GM12878 (cell line): ENCODE measurements around the gene SP110. TPM values are rescaled to one million over a fixed set of nuclear protein-coding genes. Genes with fewer than 3 reads are reported as not detected.

Experiments
- ATAC-seq: fragments of 200-7000 bp; cut with Tn5 transposase; 3 replicates; pipeline ENCODE4 v1.9.1; 2020; ENCODE audit warnings: mild to moderate bottlenecking, moderate library complexity
- BruUV-seq: library from RNA; stranded (reverse); fragments of 400-500 nt; replicated peaks from 2 replicates; lab custom pipeline; 2021; lab: Mats Ljungman, UMichigan
- CTCF ChIA-PET: fragments of 300-600 bp; sonication (Branson Sonifier 250); formaldehyde crosslinking; extraction: SDS; loops from one replicate; lab custom pipeline; 2021; ENCODE audit warnings: inconsistent platforms; lab: Yijun Ruan, JAX
- POLR2A ChIA-PET: fragments of 350-600 bp; formaldehyde crosslinking; extraction: SDS; loops from one replicate; lab custom pipeline; 2021; ENCODE audit warnings: inconsistent platforms; lab: Charles Lee
- RAD21 ChIA-PET: fragments of 300-600 bp; sonication (Branson Sonifier 250); formaldehyde crosslinking; loops from one replicate; lab custom pipeline; 2023; ENCODE audit warnings: antibody characterized with exemption; ENCODE audit not compliant: unreplicated experiment; lab: Charles Lee
- SMC1A ChIA-PET: fragments of 300-600 bp; sonication (Branson Sonifier 250); formaldehyde crosslinking; loops from one replicate; lab custom pipeline; 2023; ENCODE audit not compliant: unreplicated experiment, uncharacterized antibody; lab: Charles Lee
- DNase-seq: peaks from one replicate; pipeline ENCODE4 v3.0.0-alpha.2; 2011; ENCODE audit warnings: low read depth, low spot score
- FAIRE-seq: peaks from 3 replicates; lab custom pipeline; 2011; peaks lifted over from hg19 to GRCh38; lab: Jason Lieb, UNC
- H2AFZ ChIP-seq: 2 replicates; pipeline ENCODE4 v1.6.0; 2011; ENCODE audit warnings: low read depth, low read length, control low read depth; ENCODE audit not compliant: control insufficient read depth
- H3K27ac ChIP-seq: 2 replicates; pipeline ENCODE4 v1.5.1; 2011; ENCODE audit warnings: control low read depth; ENCODE audit not compliant: control insufficient read depth, insufficient read depth
- H3K27me3 ChIP-seq, 2 experiments: replicated peaks in 1 of 2; 2 replicates each; pipeline versions ENCODE4 v1.6.0 to v1.6.1; 2011; ENCODE audit warnings: low read length in 1 of 2; ENCODE audit not compliant: control insufficient read depth in 2 of 2, insufficient read depth in 2 of 2
- H3K36me3 ChIP-seq, 2 experiments: 2 replicates each; pipeline ENCODE4 v1.5.1; 2011; ENCODE audit warnings: low read length in 1 of 2; ENCODE audit not compliant: control insufficient read depth in 2 of 2, insufficient read depth in 2 of 2
- H3K4me1 ChIP-seq: 2 replicates; pipeline ENCODE4 v1.6.1; 2011; ENCODE audit warnings: mild to moderate bottlenecking, low read length, moderate library complexity, mixed read lengths; ENCODE audit not compliant: control insufficient read depth, insufficient read depth
- H3K4me2 ChIP-seq: 2 replicates; pipeline ENCODE4 v1.6.0; 2011; ENCODE audit warnings: control low read depth; ENCODE audit not compliant: control insufficient read depth, insufficient read depth
- H3K4me3 ChIP-seq: fragments of 200-600 bp; sonication (generic); 2 replicates; pipeline ENCODE4 v1.5.1; 2016
- H3K79me2 ChIP-seq: 2 replicates; pipeline ENCODE4 v1.6.0; 2011; ENCODE audit warnings: low read length; ENCODE audit not compliant: control insufficient read depth, insufficient read depth
- H3K9ac ChIP-seq: 2 replicates; pipeline ENCODE4 v1.8.0; 2011; ENCODE audit warnings: low read length, control low read depth, mixed read lengths; ENCODE audit not compliant: control insufficient read depth, insufficient read depth
- H3K9me3 ChIP-seq: replicated peaks from 3 replicates; pipeline ENCODE4 v1.5.1; 2011; ENCODE audit warnings: mild to moderate bottlenecking, low read length; ENCODE audit not compliant: control insufficient read depth, insufficient read depth
- H4K20me1 ChIP-seq: 2 replicates; pipeline ENCODE4 v1.6.0; 2011; ENCODE audit not compliant: control insufficient read depth, insufficient read depth
- ASH2L ChIP-seq: fragments of 300-600, 200-600 bp; sonication (generic); IDR thresholded peaks from 2 replicates; pipeline ENCODE4 v1.6.1; 2017; ENCODE audit warnings: low read depth, mild to moderate bottlenecking, borderline replicate concordance
- ATF7 ChIP-seq: fragments of 450-650 bp; IDR thresholded peaks from 2 replicates; pipeline ENCODE4 v1.6.1; 2016; ENCODE audit warnings: low read depth, mild to moderate bottlenecking
- BCL11A ChIP-seq: IDR thresholded peaks from 2 replicates; pipeline ENCODE4 v1.6.1; 2011; ENCODE audit warnings: low read depth, low read length
- CREB1 ChIP-seq: IDR thresholded peaks from 2 replicates; pipeline ENCODE4 v1.6.1; 2012; ENCODE audit warnings: low read depth, mild to moderate bottlenecking, inconsistent platforms
- CREM ChIP-seq: IDR thresholded peaks from 2 replicates; pipeline ENCODE4 v1.6.1; 2014; ENCODE audit warnings: antibody characterized with exemption, low read depth
- ETV6 ChIP-seq, 2 experiments: fragments of 450-650 bp in 1 of 2; IDR thresholded peaks in 1 of 2; conservative IDR thresholded peaks in 1 of 2; 2 replicates each; pipeline ENCODE4 v1.6.1; 2014; ENCODE audit warnings: antibody characterized with exemption in 1 of 2, borderline replicate concordance in 1 of 2, low read depth in 1 of 2, mild to moderate bottlenecking in 1 of 2, moderate library complexity in 1 of 2
- IRF4 ChIP-seq: IDR thresholded peaks from 2 replicates; pipeline ENCODE4 v1.6.1; 2011; ENCODE audit warnings: low read depth, low read length
- JUNB ChIP-seq: IDR thresholded peaks from 2 replicates; pipeline ENCODE4 v1.6.1; 2016; ENCODE audit warnings: antibody characterized with exemption, mild to moderate bottlenecking
- NFIC ChIP-seq: IDR thresholded peaks from 2 replicates; pipeline ENCODE4 v1.6.1; 2012; ENCODE audit warnings: low read depth, mild to moderate bottlenecking, inconsistent platforms, low read length, moderate library complexity
- POLR2AphosphoS5 ChIP-seq: IDR thresholded peaks from 2 replicates; pipeline ENCODE4 v1.6.1; 2011; ENCODE audit warnings: mild to moderate bottlenecking, low read length, inconsistent platforms
- RCOR1 ChIP-seq: conservative IDR thresholded peaks from 2 replicates; pipeline ENCODE4 v1.6.1; 2012; ENCODE audit warnings: low read depth, low read length, improper control_type of control experiment
- SMARCA5 ChIP-seq: fragments of 450-650 bp; IDR thresholded peaks from 2 replicates; pipeline ENCODE4 v1.6.1; 2017; ENCODE audit warnings: mild to moderate bottlenecking
- SUZ12 ChIP-seq: fragments of 200-600 bp; sonication (generic); IDR thresholded peaks from one replicate; pipeline ENCODE4 v1.6.1; 2018; ENCODE audit warnings: antibody characterized with exemption, mild to moderate bottlenecking; ENCODE audit not compliant: unreplicated experiment
- TBL1XR1 ChIP-seq: IDR thresholded peaks from 2 replicates; pipeline ENCODE4 v1.6.1; 2012; ENCODE audit warnings: low read depth, low read length, improper control_type of control experiment
- TCF3 ChIP-seq: IDR thresholded peaks from 2 replicates; pipeline ENCODE4 v1.6.1; 2012; ENCODE audit warnings: low read depth, mild to moderate bottlenecking, low read length, borderline replicate concordance; ENCODE audit not compliant: insufficient read depth
- ZNF217 ChIP-seq: fragments of 450-650 bp; IDR thresholded peaks from 2 replicates; pipeline ENCODE4 v1.6.1; 2017; ENCODE audit warnings: antibody characterized with exemption, mild to moderate bottlenecking
- WGBS: methylation state at CpG from one replicate; pipeline ENCODE4 v1.1.6; 2016; ENCODE audit warnings: low lambda C conversion rate; ENCODE audit not compliant: insufficient replicate concordance, insufficient coverage; ENCODE audit errors: missing lambda C conversion rate; 5-methylcytosine and 5-hydroxymethylcytosine counted together
- in situ Hi-C: fragments of 300-500 bp; cut with MboI; formaldehyde crosslinking; loops from 9 replicates; pipeline ENCODE4 v1.14.3; 2018; ENCODE audit warnings: mixed read lengths
- intact Hi-C: fragments of 100-400 bp; cut with micrococcal nuclease; formaldehyde crosslinking; loops from one replicate; pipeline ENCODE4 v1.14.2; 2022; ENCODE audit not compliant: unreplicated experiment
- polyA plus RNA-seq, 11 experiments: library from polyadenylated mRNA; depleted of rRNA in 4 of 11; unstranded in 6 of 11; stranded (reverse) in 5 of 11; fragments of >200 nt; fragmentation: Nextera tagmentation in 4 of 11; fragmentation: Illumina TruSeq in 1 of 11; extraction: Ambion mirVana in 4 of 11; extraction: Trizol in 1 of 11; gene quantifications; 1 replicate in 1 of 11; 2 replicates in 10 of 11; pipeline versions ENCODE4 v1.2.1 to v1.2.3, GENCODE V29; 2011 to 2016; ENCODE audit warnings: inconsistent platforms in 2 of 11, missing spikeins in 2 of 11, low read depth in 1 of 11
- total RNA-seq, 4 experiments: library from RNA; depleted of rRNA in 3 of 4; stranded (reverse); fragments of >200 nt in 3 of 4; fragmentation: Illumina TruSeq in 1 of 4; extraction: Trizol in 1 of 4; gene quantifications; 2 replicates each; pipeline versions ENCODE4 v1.2.1 to v1.2.3, GENCODE V29; 2013 to 2021
- TF ChIP-seq, protein P1 (sequence below): IDR thresholded peaks from 2 replicates; pipeline ENCODE4 v1.6.1; 2012; ENCODE audit warnings: low read length, inconsistent platforms
- TF ChIP-seq, protein P2 (sequence below): fragments of 450-650 bp; formaldehyde crosslinking; IDR thresholded peaks from 2 replicates; pipeline ENCODE4 v1.4.0; 2020; ENCODE audit warnings: mild to moderate bottlenecking, moderate library complexity
- TF ChIP-seq, protein P3 (sequence below): fragments of 450-650 bp; IDR thresholded peaks from 2 replicates; pipeline ENCODE4 v1.6.1; 2014; ENCODE audit warnings: mild to moderate bottlenecking

The SP110 gene
- total and polyA plus RNA-seq, 10 of the 15 experiments (the other 5 are each of a cell fraction or from before 2014, with no cell fraction given) = 81.2 to 149 (median 100) TPM

DNA sequence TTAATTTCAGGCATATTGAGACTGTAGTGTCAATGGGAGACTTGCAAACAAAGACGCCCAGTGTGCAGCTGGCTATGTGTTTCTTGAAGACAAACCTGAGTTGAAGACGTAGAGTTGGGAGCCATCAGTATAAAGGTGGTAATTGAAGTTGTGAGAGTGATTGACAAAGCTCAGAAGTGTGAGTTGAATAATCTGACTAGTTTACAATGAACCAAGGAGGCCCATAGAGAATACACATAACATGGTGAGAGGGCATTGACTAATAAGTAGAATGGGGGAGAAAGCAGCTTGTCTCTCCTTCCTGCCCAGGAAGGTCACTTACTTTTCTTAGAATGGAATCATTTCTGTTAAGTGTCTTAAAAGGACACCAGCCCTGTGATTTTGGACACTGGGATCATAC lies 14.1 kb downstream of the SP110 start:
- Histone ChIP-seq H3K9ac (no peak overlapping the region), H3K79me2 (no peaks in the 10 kb centered on the region; the same call in none of the 2 replicates), H3K27me3 (no peaks in the 10 kb centered on the region), H3K36me3 (peaks cover 7 to 54% of the 10 kb centered on the region in 2 experiments), H3K4me3 (no peak overlapping the region), H3K4me1 (peaks cover 64% of the 10 kb centered on the region), H2AFZ (no peak overlapping the region), H3K9me3 (no peaks in the 10 kb centered on the region; the same call in 2 of the 3 replicates), H4K20me1 (no peaks in the 10 kb centered on the region), H3K27ac (peak overlapping the region; percentile 56), H3K4me2 (peak overlapping the region; percentile 91)
- RAD21 ChIA-PET = interaction anchor here (0.7 to 4.2 kb wide), 7 partner anchors 13 to 461 kb away, joined by 3 to 30 read pairs (median 4); partner anchors contain the start of genes SP100, SP110 and SP140
- BruUV-seq = no TSS peak
- intact Hi-C loops (loop anchor here (2.0 to 5.0 kb wide), 3 partner anchors 29 to 395 kb away; no protein-coding TSS in a partner anchor), in situ Hi-C loops (loop anchor here (5.0 kb wide), 1 partner anchor 397 kb away; no protein-coding TSS in a partner anchor)
- POLR2A ChIA-PET = interaction anchor here (0.6 to 1.7 kb wide), 5 partner anchors 9 to 381 kb away, joined by 4 to 10 read pairs (median 7); partner anchors contain the start of gene SP110
- SMC1A ChIA-PET = interaction anchor here (0.9 to 9.6 kb wide), 9 partner anchors 13 to 404 kb away, joined by 3 to 121 read pairs (median 5); partner anchors contain the start of genes SP110, SP140 and SP140L
- WGBS = 2% methylated on average over 2 of the region's 2 CpGs
- CTCF ChIA-PET = interaction anchor here (0.8 to 6.3 kb wide), 4 partner anchors 12 to 113 kb away, joined by 3 to 36 read pairs (median 4); partner anchors contain the start of gene SP110
- ATAC-seq (peak; percentile 47), DNase-seq (no peak), FAIRE-seq (no peak)
- TF ChIP-seq RCOR1 (no peak), POLR2AphosphoS5 (no peak), ASH2L (no peak), IRF4 (peak; percentile 24; the same call in 1 of the 2 replicates), ETV6 (conservative IDR thresholded peaks at IDR 0.05 in 1 of 2, IDR thresholded peaks at IDR 0.05 in 1 of 2; ENCODE audit: borderline replicate concordance in 1 of 2, low read depth in 1 of 2) (peak in 1 of 2 experiments; percentile 68; a peak in 1 of 4 replicates), ATF7 (no peak), SMARCA5 (no peak), JUNB (peak; percentile 81), ZNF217 (no peak), NFIC (peak; percentile 37; the same call in 1 of the 2 replicates), CREB1 (no peak), TBL1XR1 (no peak), BCL11A (peak; percentile 51; the same call in 1 of the 2 replicates), CREM (peak; percentile 44; the same call in 1 of the 2 replicates), TCF3 (no peak), SUZ12 (no peak)
- TF ChIP-seq, protein P1, sequence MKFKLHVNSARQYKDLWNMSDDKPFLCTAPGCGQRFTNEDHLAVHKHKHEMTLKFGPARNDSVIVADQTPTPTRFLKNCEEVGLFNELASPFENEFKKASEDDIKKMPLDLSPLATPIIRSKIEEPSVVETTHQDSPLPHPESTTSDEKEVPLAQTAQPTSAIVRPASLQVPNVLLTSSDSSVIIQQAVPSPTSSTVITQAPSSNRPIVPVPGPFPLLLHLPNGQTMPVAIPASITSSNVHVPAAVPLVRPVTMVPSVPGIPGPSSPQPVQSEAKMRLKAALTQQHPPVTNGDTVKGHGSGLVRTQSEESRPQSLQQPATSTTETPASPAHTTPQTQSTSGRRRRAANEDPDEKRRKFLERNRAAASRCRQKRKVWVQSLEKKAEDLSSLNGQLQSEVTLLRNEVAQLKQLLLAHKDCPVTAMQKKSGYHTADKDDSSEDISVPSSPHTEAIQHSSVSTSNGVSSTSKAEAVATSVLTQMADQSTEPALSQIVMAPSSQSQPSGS = no peak
- TF ChIP-seq, protein P2, sequence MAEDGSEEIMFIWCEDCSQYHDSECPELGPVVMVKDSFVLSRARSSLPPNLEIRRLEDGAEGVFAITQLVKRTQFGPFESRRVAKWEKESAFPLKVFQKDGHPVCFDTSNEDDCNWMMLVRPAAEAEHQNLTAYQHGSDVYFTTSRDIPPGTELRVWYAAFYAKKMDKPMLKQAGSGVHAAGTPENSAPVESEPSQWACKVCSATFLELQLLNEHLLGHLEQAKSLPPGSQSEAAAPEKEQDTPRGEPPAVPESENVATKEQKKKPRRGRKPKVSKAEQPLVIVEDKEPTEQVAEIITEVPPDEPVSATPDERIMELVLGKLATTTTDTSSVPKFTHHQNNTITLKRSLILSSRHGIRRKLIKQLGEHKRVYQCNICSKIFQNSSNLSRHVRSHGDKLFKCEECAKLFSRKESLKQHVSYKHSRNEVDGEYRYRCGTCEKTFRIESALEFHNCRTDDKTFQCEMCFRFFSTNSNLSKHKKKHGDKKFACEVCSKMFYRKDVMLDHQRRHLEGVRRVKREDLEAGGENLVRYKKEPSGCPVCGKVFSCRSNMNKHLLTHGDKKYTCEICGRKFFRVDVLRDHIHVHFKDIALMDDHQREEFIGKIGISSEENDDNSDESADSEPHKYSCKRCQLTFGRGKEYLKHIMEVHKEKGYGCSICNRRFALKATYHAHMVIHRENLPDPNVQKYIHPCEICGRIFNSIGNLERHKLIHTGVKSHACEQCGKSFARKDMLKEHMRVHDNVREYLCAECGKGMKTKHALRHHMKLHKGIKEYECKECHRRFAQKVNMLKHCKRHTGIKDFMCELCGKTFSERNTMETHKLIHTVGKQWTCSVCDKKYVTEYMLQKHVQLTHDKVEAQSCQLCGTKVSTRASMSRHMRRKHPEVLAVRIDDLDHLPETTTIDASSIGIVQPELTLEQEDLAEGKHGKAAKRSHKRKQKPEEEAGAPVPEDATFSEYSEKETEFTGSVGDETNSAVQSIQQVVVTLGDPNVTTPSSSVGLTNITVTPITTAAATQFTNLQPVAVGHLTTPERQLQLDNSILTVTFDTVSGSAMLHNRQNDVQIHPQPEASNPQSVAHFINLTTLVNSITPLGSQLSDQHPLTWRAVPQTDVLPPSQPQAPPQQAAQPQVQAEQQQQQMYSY = no peak
- TF ChIP-seq, protein P3, sequence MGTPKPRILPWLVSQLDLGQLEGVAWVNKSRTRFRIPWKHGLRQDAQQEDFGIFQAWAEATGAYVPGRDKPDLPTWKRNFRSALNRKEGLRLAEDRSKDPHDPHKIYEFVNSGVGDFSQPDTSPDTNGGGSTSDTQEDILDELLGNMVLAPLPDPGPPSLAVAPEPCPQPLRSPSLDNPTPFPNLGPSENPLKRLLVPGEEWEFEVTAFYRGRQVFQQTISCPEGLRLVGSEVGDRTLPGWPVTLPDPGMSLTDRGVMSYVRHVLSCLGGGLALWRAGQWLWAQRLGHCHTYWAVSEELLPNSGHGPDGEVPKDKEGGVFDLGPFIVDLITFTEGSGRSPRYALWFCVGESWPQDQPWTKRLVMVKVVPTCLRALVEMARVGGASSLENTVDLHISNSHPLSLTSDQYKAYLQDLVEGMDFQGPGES = no peak
